SK-N-SH (cell line): ENCODE results near the gene ROBO3.

Experiments used
- ELF1 ChIP-seq: IDR thresholded peaks from 2 replicates; pipeline ENCODE4 v1.4.0; 2012
- EP300 ChIP-seq, 2 experiments: IDR thresholded peaks; 2 replicates each; pipeline versions ENCODE4 v1.4.0 to v1.6.1; 2012; ENCODE audit warnings: borderline replicate concordance in 1 of 2, low read depth in 1 of 2, low read length in 1 of 2
- EZH2phosphoT487 ChIP-seq: fragments of 200-600 bp; sonication (generic); IDR thresholded peaks from 2 replicates; pipeline ENCODE4 v1.6.1; 2017; ENCODE audit warnings: low read depth, mixed run types, mild to moderate bottlenecking, antibody characterized with exemption, moderate library complexity, borderline replicate concordance
- FOXJ3 ChIP-seq: sonication (generic); formaldehyde crosslinking; IDR thresholded peaks from 2 replicates; pipeline ENCODE4 v1.5.1; 2020; ENCODE audit warnings: mild to moderate bottlenecking, missing genetic modification reagents
- MXI1 ChIP-seq: IDR thresholded peaks from 2 replicates; pipeline ENCODE4 v1.6.1; 2012; ENCODE audit warnings: mild to moderate bottlenecking, low read depth, low read length, improper control_type of control experiment
- NFIC ChIP-seq: IDR thresholded peaks from 2 replicates; pipeline ENCODE4 v1.4.0; 2012; ENCODE audit warnings: borderline replicate concordance
- POLR2AphosphoS5 ChIP-seq: IDR thresholded peaks from 2 replicates; pipeline ENCODE4 v1.6.1; 2012; ENCODE audit warnings: low read depth, low read length
- RAD21 ChIP-seq: IDR thresholded peaks from 2 replicates; pipeline ENCODE4 v1.6.1; 2012; ENCODE audit warnings: mild to moderate bottlenecking, low read length
- TAF1 ChIP-seq: IDR thresholded peaks from 2 replicates; pipeline ENCODE4 v1.6.1; 2012; ENCODE audit warnings: low read depth, mild to moderate bottlenecking, low read length, moderate library complexity, borderline replicate concordance
- TF ChIP-seq, protein P1 (sequence below): IDR thresholded peaks from 2 replicates; pipeline ENCODE4; 2012
- TF ChIP-seq, protein P2 (sequence below): IDR thresholded peaks from 2 replicates; pipeline ENCODE4 v1.6.1; 2012; ENCODE audit warnings: mild to moderate bottlenecking, low read depth, low read length, moderate library complexity
- TF ChIP-seq, protein P3 (sequence below): fragments of 200-600 bp; sonication (generic); IDR thresholded peaks from 2 replicates; pipeline ENCODE4 v1.6.1; 2017; ENCODE audit warnings: antibody characterized with exemption, mild to moderate bottlenecking, moderate library complexity
- TF ChIP-seq, protein P4 (sequence below): IDR thresholded peaks from 2 replicates; pipeline ENCODE4 v1.4.0; 2012; ENCODE audit warnings: low read depth

DNA sequence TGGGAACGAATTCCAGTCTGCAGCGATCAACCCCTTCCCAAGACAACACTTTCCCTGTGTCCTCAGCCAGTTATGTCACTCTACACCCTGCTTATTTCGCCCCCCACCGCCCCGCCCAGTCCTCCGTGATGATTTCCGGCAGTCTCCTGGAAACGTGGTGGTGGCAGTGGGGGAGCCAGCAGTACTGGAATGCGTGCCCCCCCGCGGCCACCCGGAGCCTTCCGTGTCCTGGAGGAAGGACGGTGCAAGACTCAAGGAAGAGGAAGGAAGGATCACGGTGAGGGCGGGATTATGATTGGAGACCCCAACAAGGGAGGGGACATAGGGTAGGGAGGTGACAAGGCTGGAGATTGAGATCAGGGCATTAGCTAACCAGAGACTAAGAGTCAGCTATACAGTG lies 4.1 kb downstream of the ROBO3 start:
- TF ChIP-seq, protein P1, sequence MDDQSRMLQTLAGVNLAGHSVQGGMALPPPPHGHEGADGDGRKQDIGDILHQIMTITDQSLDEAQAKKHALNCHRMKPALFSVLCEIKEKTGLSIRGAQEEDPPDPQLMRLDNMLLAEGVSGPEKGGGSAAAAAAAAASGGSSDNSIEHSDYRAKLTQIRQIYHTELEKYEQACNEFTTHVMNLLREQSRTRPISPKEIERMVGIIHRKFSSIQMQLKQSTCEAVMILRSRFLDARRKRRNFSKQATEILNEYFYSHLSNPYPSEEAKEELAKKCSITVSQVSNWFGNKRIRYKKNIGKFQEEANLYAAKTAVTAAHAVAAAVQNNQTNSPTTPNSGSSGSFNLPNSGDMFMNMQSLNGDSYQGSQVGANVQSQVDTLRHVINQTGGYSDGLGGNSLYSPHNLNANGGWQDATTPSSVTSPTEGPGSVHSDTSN = no peak
- TF ChIP-seq, protein P2, sequence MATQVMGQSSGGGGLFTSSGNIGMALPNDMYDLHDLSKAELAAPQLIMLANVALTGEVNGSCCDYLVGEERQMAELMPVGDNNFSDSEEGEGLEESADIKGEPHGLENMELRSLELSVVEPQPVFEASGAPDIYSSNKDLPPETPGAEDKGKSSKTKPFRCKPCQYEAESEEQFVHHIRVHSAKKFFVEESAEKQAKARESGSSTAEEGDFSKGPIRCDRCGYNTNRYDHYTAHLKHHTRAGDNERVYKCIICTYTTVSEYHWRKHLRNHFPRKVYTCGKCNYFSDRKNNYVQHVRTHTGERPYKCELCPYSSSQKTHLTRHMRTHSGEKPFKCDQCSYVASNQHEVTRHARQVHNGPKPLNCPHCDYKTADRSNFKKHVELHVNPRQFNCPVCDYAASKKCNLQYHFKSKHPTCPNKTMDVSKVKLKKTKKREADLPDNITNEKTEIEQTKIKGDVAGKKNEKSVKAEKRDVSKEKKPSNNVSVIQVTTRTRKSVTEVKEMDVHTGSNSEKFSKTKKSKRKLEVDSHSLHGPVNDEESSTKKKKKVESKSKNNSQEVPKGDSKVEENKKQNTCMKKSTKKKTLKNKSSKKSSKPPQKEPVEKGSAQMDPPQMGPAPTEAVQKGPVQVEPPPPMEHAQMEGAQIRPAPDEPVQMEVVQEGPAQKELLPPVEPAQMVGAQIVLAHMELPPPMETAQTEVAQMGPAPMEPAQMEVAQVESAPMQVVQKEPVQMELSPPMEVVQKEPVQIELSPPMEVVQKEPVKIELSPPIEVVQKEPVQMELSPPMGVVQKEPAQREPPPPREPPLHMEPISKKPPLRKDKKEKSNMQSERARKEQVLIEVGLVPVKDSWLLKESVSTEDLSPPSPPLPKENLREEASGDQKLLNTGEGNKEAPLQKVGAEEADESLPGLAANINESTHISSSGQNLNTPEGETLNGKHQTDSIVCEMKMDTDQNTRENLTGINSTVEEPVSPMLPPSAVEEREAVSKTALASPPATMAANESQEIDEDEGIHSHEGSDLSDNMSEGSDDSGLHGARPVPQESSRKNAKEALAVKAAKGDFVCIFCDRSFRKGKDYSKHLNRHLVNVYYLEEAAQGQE = no peak
- TF ChIP-seq POLR2AphosphoS5 (no peak), EZH2phosphoT487 (no peak), TAF1 (no peak), MXI1 (no peak), NFIC (no peak), EP300 (IDR thresholded peaks at IDR 0.05; ENCODE audit: borderline replicate concordance in 1 of 2, low read depth in 1 of 2, low read length in 1 of 2) (no peak), FOXJ3 (CRISPR knock-in tag) (no peak), RAD21 (no peak), ELF1 (no peak)
- TF ChIP-seq, protein P3, sequence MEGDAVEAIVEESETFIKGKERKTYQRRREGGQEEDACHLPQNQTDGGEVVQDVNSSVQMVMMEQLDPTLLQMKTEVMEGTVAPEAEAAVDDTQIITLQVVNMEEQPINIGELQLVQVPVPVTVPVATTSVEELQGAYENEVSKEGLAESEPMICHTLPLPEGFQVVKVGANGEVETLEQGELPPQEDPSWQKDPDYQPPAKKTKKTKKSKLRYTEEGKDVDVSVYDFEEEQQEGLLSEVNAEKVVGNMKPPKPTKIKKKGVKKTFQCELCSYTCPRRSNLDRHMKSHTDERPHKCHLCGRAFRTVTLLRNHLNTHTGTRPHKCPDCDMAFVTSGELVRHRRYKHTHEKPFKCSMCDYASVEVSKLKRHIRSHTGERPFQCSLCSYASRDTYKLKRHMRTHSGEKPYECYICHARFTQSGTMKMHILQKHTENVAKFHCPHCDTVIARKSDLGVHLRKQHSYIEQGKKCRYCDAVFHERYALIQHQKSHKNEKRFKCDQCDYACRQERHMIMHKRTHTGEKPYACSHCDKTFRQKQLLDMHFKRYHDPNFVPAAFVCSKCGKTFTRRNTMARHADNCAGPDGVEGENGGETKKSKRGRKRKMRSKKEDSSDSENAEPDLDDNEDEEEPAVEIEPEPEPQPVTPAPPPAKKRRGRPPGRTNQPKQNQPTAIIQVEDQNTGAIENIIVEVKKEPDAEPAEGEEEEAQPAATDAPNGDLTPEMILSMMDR = no peak
- TF ChIP-seq, protein P4, sequence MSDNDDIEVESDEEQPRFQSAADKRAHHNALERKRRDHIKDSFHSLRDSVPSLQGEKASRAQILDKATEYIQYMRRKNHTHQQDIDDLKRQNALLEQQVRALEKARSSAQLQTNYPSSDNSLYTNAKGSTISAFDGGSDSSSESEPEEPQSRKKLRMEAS = no peak
